Peyer's patch (tissue), 4 donors: ENCODE data around the gene SDC3. TPM values are rescaled to one million over a fixed set of nuclear protein-coding genes. Genes with fewer than 3 reads are reported as not detected.

Source experiments
- DNase-seq, 3 donors: peaks; one replicate each; pipeline ENCODE4 v3.0.0-alpha.2; 2017 to 2019
- H3K27ac ChIP-seq, 4 donors: fragments of 200-600 bp; sonication (generic); one replicate each; pipeline ENCODE4 v1.5.1; 2016 to 2019
- H3K27me3 ChIP-seq, 2 donors: fragments of 200-600 bp; sonication (generic); one replicate each; pipeline ENCODE4 v1.5.1; 2019
- H3K36me3 ChIP-seq, 3 donors: fragments of 200-600 bp; sonication (generic); one replicate each; pipeline ENCODE4 v1.5.1; 2016 to 2019
- H3K4me1 ChIP-seq, 4 donors: fragments of 200-600 bp; sonication (generic); one replicate each; pipeline ENCODE4 v1.5.1; 2016 to 2019
- H3K4me3 ChIP-seq, 4 donors: fragments of 200-600 bp; sonication (generic); 1 replicate in 3 of 4; 2 replicates in 1 of 4; pipeline ENCODE4 v1.5.1; 2016 to 2019; ENCODE audit warnings: mild to moderate bottlenecking in 1 of 4
- H3K9me3 ChIP-seq, 4 donors: fragments of 200-600 bp; sonication (generic); one replicate each; pipeline ENCODE4 v1.5.1; 2016 to 2019; ENCODE audit warnings: mild to moderate bottlenecking in 1 of 4
- CTCF ChIP-seq, 6 experiments: fragments of 450-650 bp in 4 of 6; fragments of 200-600 bp in 2 of 6; sonication (generic) in 1 of 6; IDR thresholded peaks; one replicate each; pipeline ENCODE4 v1.5.1; 2017 to 2019; ENCODE audit warnings: antibody characterized with exemption in 6 of 6, mild to moderate bottlenecking in 3 of 6, moderate library complexity in 1 of 6
- POLR2A ChIP-seq, 2 donors: fragments of 450-650 bp; IDR thresholded peaks; one replicate each; pipeline ENCODE4 v1.5.1; 2017; ENCODE audit warnings: antibody characterized with exemption in 2 of 2, mild to moderate bottlenecking in 2 of 2, moderate library complexity in 2 of 2
- total RNA-seq, 4 donors: library from RNA; depleted of rRNA; stranded (reverse); fragments of >200 nt; gene quantifications; one replicate each; pipeline ENCODE4 v1.1.0, GENCODE V29; 2016

SDC3 gene
- total RNA-seq, 4 donors from 2014 or later = 4.6 to 12.4 (median 8.9) TPM

GRCh38 chr1:30856260-30856790 is 52.2 kb downstream of the SDC3 start:
- Histone ChIP-seq H3K4me3 (no peak overlapping the region), H3K27ac (no peak overlapping the region), H3K36me3 (no peaks in the 10 kb centered on the region), H3K4me1 (no peaks in the 10 kb centered on the region), H3K9me3 (no peaks in the 10 kb centered on the region), H3K27me3 (no peaks in the 10 kb centered on the region)
- TF ChIP-seq CTCF (IDR thresholded peaks at IDR 0.05) = no peak
- TF ChIP-seq POLR2A (IDR thresholded peaks at IDR 0.05) = no peak
- no peak for DNase-seq

DNA sequence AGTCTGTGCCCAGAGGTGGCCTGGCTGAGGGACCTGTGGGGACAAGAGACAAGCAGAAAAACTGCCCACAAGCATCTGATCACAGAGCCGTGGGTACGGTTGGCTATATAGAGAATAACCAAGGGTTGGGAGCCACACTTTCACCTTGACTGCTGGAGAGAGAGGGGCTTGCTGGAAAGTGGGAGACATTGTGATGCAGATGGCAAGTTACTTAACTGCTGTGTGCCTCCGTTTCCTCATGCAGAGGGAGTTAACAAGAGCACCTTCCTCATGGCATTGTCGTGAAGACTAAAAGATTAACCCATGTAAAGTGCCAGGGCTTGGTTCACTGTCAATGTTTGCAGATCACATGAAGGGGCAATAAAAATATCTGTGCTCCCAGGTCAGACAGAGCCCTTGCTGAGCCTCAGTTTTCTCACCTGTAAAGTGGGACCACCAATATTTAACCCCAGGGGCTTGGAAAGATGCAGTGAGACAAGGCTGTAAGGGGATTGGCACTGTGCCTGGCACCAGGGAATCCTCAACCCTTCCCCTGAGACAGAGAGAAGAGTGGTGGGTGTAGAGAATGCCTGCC is 52.8 kb downstream of the SDC3 start:
- H3K27me3 ChIP-seq = no peaks in the 10 kb centered on the region
- H3K27ac ChIP-seq = no peak overlapping the region
- TF ChIP-seq POLR2A (IDR thresholded peaks at IDR 0.05) (no peak), CTCF (IDR thresholded peaks at IDR 0.05) (no peak)
- no peak for DNase-seq
- no peaks in the 10 kb centered on the region for H3K9me3 ChIP-seq
- H3K4me3 ChIP-seq = no peak overlapping the region
- no peaks in the 10 kb centered on the region for H3K36me3 ChIP-seq
- H3K4me1 ChIP-seq = no peaks in the 10 kb centered on the region

GRCh38 chr1:30853350-30853749 is 55.2 kb downstream of the SDC3 start:
- no peak overlapping the region for H3K4me3 ChIP-seq
- no peaks in the 10 kb centered on the region for H3K9me3 ChIP-seq
- H3K4me1 ChIP-seq = no peaks in the 10 kb centered on the region
- DNase-seq = no peak
- H3K36me3 ChIP-seq = no peaks in the 10 kb centered on the region
- no peaks in the 10 kb centered on the region for H3K27me3 ChIP-seq
- TF ChIP-seq CTCF (IDR thresholded peaks at IDR 0.05) = no peak
- no peak for TF ChIP-seq POLR2A (IDR thresholded peaks at IDR 0.05)
- H3K27ac ChIP-seq = no peak overlapping the region

- Histone ChIP-seq H3K9me3 (no peaks in the 10 kb centered on the region), H3K4me1 (no peaks in the 10 kb centered on the region), H3K36me3 (no peaks in the 10 kb centered on the region), H3K4me3 (no peak overlapping the region), H3K27ac (no peak overlapping the region), H3K27me3 (no peaks in the 10 kb centered on the region)
- peak in 2 of 3 donors; percentile 59 to 69 for DNase-seq
- TF ChIP-seq POLR2A (IDR thresholded peaks at IDR 0.05) = no peak
- TF ChIP-seq CTCF (IDR thresholded peaks at IDR 0.05) = no peak
Observed at GRCh38 chr1:30852026-30852425, 56.5 kb downstream of the SDC3 start.

GRCh38 chr1:30851286-30851685 is 57.3 kb downstream of the SDC3 start:
- no peak for TF ChIP-seq CTCF (IDR thresholded peaks at IDR 0.05)
- TF ChIP-seq POLR2A (IDR thresholded peaks at IDR 0.05) = no peak
- Histone ChIP-seq H3K27me3 (no peaks in the 10 kb centered on the region), H3K4me1 (no peaks in the 10 kb centered on the region), H3K36me3 (no peaks in the 10 kb centered on the region), H3K27ac (no peak overlapping the region), H3K4me3 (no peak overlapping the region), H3K9me3 (no peaks in the 10 kb centered on the region)
- DNase-seq = no peak

- Histone ChIP-seq H3K4me1 (no peaks in the 10 kb centered on the region), H3K27me3 (no peaks in the 10 kb centered on the region), H3K4me3 (no peak overlapping the region), H3K9me3 (no peaks in the 10 kb centered on the region), H3K27ac (no peak overlapping the region), H3K36me3 (no peaks in the 10 kb centered on the region)
- TF ChIP-seq POLR2A (IDR thresholded peaks at IDR 0.05) (no peak), CTCF (IDR thresholded peaks at IDR 0.05) (no peak)
- no peak for DNase-seq
Observed at GRCh38 chr1:30850607-30851006, 58.0 kb downstream of the SDC3 start.
